ENCODE data around the gene MOBP. TPM values are rescaled to one million over a fixed set of nuclear protein-coding genes. Genes with fewer than 3 reads are reported as not detected.

The MOBP gene
- polyA plus RNA-seq, 3 donors = not detected

GRCh38 chr3:39423436-39423970 is 44.0 kb upstream of the MOBP start:
- H3K4me1 ChIP-seq (ENCODE audit: control insufficient read depth in 1 of 2, insufficient read depth in 2 of 2, low read length in 2 of 2) = no peaks in the 10 kb centered on the region
- H4K20me1 ChIP-seq (ENCODE audit: insufficient read depth, low read length) = no peaks in the 10 kb centered on the region
- Mint-ChIP-seq H3K27ac (no peak overlapping the region), H3K4me3 (peak overlapping the region in 1 of 2 donors; percentile 40), H3K9me3 (peaks cover 0 to 3% (median 0%) of the 10 kb centered on the region in 7 donors), H3K36me3 (no peaks in the 10 kb centered on the region), H3K4me1 (peaks cover 1% of the 10 kb centered on the region), H3K27me3 (ENCODE audit: low read depth in 3 of 3) (peaks cover 6 to 8% (median 7%) of the 10 kb centered on the region in 3 donors)
- no peaks in the 10 kb centered on the region for H3K79me2 ChIP-seq (ENCODE audit: insufficient read depth, low read length)
- DNase-seq = no peak
- intact Hi-C loops (cut with micrococcal nuclease) = no loop called here
- H3K27me3 ChIP-seq (ENCODE audit: control insufficient read depth in 2 of 2, insufficient read depth in 2 of 2, low read length in 2 of 2) = peaks cover 0 to 2% of the 10 kb centered on the region in 2 donors
- no peak overlapping the region for H3K27ac ChIP-seq (ENCODE audit: low read depth in 1 of 2, low read length in 2 of 2)
- TF ChIP-seq, protein P1, sequence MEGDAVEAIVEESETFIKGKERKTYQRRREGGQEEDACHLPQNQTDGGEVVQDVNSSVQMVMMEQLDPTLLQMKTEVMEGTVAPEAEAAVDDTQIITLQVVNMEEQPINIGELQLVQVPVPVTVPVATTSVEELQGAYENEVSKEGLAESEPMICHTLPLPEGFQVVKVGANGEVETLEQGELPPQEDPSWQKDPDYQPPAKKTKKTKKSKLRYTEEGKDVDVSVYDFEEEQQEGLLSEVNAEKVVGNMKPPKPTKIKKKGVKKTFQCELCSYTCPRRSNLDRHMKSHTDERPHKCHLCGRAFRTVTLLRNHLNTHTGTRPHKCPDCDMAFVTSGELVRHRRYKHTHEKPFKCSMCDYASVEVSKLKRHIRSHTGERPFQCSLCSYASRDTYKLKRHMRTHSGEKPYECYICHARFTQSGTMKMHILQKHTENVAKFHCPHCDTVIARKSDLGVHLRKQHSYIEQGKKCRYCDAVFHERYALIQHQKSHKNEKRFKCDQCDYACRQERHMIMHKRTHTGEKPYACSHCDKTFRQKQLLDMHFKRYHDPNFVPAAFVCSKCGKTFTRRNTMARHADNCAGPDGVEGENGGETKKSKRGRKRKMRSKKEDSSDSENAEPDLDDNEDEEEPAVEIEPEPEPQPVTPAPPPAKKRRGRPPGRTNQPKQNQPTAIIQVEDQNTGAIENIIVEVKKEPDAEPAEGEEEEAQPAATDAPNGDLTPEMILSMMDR (IDR thresholded peaks at IDR 0.05) = no peak
- H3K36me3 ChIP-seq (replicated peaks in 1 of 2; ENCODE audit: control insufficient read depth in 1 of 2, insufficient read depth in 2 of 2, low read length in 2 of 2) = no peaks in the 10 kb centered on the region
- no peak overlapping the region for H3K4me3 ChIP-seq (replicated peaks in 1 of 3; ENCODE audit: low read depth in 2 of 3, low read length in 3 of 3)
- no peak overlapping the region for H2AFZ ChIP-seq (ENCODE audit: insufficient read depth, low read depth, low read length, poor library complexity, severe bottlenecking)
- H3K9me3 ChIP-seq (replicated peaks in 1 of 2; ENCODE audit: control insufficient read depth in 1 of 2, insufficient read depth in 1 of 2, low read length in 2 of 2) = no peaks in the 10 kb centered on the region
- H3K9ac ChIP-seq (ENCODE audit: insufficient read depth, low read length, poor library complexity, severe bottlenecking) = no peak overlapping the region
- H3K4me2 ChIP-seq (replicated peaks; ENCODE audit: extremely low read depth, low read length, poor library complexity, severe bottlenecking) = no peak overlapping the region
- no CpG with 5 or more reads among the region's 1 CpG for WGBS (ENCODE audit: insufficient coverage)

DNA sequence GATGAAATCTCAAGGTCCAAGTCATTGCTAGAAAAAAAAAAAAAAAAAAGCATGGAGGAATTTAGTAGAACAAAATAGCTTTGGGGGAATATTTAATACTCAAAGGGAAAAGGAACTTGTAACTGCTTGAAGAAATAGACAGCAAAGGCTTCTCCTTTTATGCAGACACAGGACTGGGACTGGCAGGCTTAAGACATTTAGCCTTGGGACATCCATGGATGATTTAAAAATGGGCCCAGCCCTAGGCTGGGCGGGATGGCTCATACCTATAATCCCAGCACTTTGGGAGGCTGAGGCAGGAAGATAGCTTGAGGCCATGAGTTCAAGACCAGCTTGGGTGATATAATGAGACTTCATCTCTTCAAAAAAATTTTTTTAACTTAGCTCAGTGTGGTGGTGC is 41.2 kb upstream of the MOBP start:
- no peaks in the 10 kb centered on the region for H3K4me1 ChIP-seq (ENCODE audit: control insufficient read depth in 1 of 2, insufficient read depth in 2 of 2, low read length in 2 of 2)
- no peak overlapping the region for H3K9ac ChIP-seq (ENCODE audit: insufficient read depth, low read length, poor library complexity, severe bottlenecking)
- H3K4me1 Mint-ChIP-seq = no peaks in the 10 kb centered on the region
- TF ChIP-seq, protein P1 (IDR thresholded peaks at IDR 0.05) = no peak
- no peak overlapping the region for H2AFZ ChIP-seq (ENCODE audit: insufficient read depth, low read depth, low read length, poor library complexity, severe bottlenecking)
- no peaks in the 10 kb centered on the region for H3K9me3 Mint-ChIP-seq
- no peaks in the 10 kb centered on the region for H3K36me3 Mint-ChIP-seq
- no peak overlapping the region for H3K4me2 ChIP-seq (replicated peaks; ENCODE audit: extremely low read depth, low read length, poor library complexity, severe bottlenecking)
- no CpG with 5 or more reads among the region's 1 CpG for WGBS (ENCODE audit: insufficient coverage)
- H3K27ac ChIP-seq (ENCODE audit: low read depth in 1 of 2, low read length in 2 of 2) = no peak overlapping the region
- H3K27me3 ChIP-seq (ENCODE audit: control insufficient read depth in 2 of 2, insufficient read depth in 2 of 2, low read length in 2 of 2) = no peaks in the 10 kb centered on the region
- no peak for DNase-seq
- H3K4me3 Mint-ChIP-seq = no peak overlapping the region
- no peak overlapping the region for H3K27ac Mint-ChIP-seq
- H3K27me3 Mint-ChIP-seq (ENCODE audit: low read depth in 3 of 3) = peaks cover 5 to 7% (median 5%) of the 10 kb centered on the region in 3 donors
- H3K9me3 ChIP-seq (replicated peaks in 1 of 2; ENCODE audit: control insufficient read depth in 1 of 2, insufficient read depth in 1 of 2, low read length in 2 of 2) = no peaks in the 10 kb centered on the region
- intact Hi-C loops (cut with micrococcal nuclease) = no loop called here
- H3K4me3 ChIP-seq (replicated peaks in 1 of 3; ENCODE audit: low read depth in 2 of 3, low read length in 3 of 3) = no peak overlapping the region
- H4K20me1 ChIP-seq (ENCODE audit: insufficient read depth, low read length) = no peaks in the 10 kb centered on the region
- no peaks in the 10 kb centered on the region for H3K79me2 ChIP-seq (ENCODE audit: insufficient read depth, low read length)
- no peaks in the 10 kb centered on the region for H3K36me3 ChIP-seq (replicated peaks in 1 of 2; ENCODE audit: control insufficient read depth in 1 of 2, insufficient read depth in 2 of 2, low read length in 2 of 2)

All from CD14-positive monocyte (primary cell).